ENCODE data around the gene SIPA1L3.

Gene SIPA1L3

DNA sequence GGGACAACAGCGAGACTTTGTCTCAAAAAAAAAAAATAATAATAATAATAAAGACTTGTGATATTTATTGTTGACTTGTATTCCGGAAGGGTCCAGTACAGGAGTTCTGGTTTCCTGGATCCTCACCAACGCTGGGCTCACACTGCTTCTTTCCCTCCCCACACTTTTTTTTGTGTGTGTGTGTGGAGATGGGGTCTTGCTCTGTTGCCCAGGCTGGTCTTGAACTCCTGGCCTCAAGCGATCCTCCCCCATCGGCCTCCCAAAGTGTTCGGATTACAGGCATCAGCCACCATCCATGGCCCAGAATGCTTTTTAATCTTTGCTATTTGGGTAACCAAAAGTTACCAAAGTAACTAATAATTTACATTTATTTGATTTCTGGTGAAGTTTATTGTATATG lies 39.1 kb downstream of the SIPA1L3 start:
- no peak for DNase-seq (ENCODE audit: low spot score)

DNA sequence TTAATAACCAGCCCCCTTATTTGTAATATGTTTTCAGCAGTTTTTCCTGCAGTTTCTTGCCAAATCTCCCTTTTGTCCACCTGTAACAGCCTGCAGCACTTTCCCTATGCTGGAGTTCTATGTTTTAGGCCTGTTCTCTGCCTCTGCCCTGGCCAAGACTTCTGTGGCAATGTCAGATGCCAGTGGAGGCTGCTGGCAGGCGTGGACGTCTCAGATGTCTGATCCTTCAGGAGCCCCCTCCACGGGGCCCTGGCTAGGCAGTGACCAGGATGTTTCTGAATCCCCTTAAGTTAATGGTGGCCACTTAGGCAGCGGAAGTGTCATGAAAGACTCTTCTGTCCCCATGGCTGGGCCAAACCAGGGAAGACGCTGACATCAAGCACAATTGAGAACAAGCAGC lies 40.8 kb downstream of the SIPA1L3 start:
- DNase-seq (ENCODE audit: low spot score), result no peak

DNA sequence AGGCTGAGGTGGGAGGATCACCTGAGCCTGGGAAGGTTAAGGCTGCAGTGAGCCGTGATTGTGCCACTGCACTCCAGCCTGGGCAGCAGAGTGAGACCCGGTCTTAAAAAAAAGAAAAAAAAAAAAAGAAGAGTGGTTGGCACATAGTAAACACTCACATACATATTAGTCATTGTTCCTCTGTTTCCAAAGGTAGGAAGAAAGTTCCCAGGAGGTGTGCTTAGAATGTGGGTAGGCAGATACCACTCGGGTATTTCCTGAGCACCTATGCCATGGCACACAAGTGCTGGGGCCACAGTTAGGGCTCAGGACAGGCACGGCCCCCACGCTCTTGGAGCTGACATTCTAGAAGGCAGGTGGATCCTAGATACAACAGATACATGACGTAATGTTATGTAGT lies 41.4 kb downstream of the SIPA1L3 start:
- no peak for DNase-seq (ENCODE audit: low spot score)

DNA sequence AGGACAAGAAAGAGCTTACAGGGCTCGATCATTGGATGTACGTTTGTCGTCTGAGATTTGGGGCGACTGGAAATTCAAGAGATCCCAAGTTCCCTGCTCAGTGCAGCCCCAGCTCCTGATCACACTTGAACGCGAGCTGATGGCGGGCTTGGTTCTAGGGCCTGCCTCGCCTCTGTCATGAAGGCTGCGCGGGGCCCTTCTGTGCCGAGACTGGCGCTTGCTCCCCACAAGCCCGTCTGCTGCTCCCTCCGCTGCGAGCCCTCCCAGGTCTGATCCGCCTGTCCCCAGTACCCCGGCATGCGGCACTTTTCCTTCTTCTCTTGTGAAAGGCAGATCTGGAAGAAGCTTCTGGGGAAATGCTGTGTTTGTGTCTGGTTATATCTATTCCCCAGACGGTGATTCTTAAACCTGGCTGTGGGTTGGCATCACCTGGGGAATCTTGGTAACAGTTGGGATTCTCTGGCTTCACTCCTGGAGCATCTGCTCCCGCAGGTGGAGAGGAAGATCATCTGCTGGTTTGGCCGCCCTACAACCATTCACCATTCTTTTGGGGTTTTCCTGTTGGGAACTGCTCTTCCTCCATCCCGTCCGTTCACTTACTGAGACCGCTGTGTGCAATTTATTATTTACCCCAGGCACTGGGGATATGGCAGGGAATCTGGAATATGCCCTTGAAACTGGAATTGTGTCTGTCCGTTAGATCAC lies 43.6 kb downstream of the SIPA1L3 start:
- peak; percentile 87 for DNase-seq (ENCODE audit: low spot score)

DNA sequence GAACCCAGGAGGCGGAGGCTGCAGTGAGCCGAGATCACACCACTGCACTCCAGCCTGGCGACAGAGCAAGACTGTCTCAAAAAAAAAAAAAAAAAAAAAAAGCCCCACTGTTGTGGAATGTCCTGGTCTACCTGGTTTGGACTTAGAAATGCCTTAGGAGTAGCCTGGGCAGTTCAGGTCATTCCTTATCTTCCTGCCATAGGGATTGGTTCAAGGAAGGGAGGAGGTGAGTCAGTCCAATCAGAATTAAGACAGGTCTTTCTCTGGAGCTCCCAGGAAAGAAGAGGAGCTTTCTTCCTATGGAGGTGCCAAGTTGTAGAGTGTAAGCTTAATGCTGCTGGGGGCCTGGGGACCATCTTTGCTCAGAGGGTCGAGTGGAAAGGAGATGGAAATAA lies 44.8 kb downstream of the SIPA1L3 start:
- no peak for DNase-seq (ENCODE audit: low spot score)

DNA sequence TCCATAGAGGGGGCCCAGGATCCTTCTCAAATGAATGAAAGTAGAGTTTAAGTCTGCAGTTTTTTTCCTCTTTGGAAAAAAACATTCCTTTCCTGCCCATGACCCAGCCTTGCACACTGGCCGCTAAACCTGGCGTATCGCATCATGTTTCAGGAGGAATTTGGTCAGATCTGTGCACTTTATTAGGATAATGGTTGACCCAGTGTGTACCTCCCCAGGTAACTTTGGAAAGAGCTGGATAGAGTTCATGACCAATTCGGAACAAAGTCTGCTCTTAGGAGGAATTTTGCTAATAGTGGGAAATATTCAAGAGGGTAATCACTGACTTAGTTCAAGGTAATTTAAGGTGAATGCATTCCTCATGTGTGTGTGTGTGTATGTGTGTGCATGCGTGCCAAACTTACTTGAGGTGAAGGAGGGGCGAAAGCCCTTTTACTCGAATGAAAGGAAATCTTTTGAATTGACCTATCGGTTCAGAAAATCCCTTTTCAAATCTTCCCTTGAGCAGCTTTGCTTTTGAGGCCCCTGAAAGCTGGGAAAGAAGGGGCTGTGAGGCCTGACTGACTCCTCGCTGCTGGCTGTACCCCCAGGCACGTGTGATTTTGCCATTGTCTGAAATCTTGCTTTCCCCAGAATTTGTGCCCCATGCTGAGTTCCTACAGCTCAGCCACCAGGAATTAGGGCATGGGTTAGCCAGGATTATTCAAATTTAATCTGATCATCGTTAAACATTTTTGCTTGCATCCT lies 46.3 kb downstream of the SIPA1L3 start:
- no peak for DNase-seq (ENCODE audit: low spot score)

DNA sequence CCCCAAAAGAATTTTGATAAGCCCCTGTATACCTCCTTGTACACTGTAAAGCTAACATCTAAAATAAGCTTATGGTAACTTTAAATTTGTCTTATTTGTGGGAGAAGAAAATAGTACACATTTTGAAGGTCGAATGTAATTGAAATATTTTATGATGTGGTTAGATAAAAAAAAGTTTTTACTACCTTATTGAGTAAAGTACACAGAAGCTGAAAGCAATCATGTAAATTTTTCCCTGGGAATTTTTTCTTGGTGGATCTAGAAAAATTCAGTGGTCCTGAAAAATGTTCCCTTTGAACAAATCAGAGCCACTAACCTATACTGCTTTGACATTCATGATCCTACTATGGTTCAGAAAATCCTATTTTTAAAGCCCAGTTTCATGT lies 46.9 kb downstream of the SIPA1L3 start:
- DNase-seq (ENCODE audit: low spot score), result no peak

DNA sequence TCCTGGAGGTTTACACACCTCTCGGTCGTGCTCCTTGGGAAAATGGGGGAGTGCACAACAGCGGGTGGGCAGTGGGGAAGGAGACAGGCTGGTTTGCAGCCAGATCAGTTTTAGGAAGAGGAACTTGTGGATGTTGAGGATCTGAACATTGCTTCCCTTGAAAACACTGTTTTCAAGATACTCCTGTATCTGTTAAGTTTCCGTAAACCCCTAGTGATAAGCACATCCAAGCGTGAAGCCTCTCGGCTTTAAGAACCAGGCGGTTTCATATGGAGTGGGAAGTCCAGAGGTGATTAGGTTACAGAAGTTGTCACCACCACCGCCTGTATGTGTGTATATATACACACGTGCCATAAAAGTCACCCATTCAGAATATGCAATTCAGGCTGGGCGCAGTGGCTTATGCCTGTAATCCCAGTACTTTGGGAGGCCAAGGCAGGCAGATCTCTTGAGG lies 47.4 kb downstream of the SIPA1L3 start:
- DNase-seq (ENCODE audit: low spot score), result no peak

DNA sequence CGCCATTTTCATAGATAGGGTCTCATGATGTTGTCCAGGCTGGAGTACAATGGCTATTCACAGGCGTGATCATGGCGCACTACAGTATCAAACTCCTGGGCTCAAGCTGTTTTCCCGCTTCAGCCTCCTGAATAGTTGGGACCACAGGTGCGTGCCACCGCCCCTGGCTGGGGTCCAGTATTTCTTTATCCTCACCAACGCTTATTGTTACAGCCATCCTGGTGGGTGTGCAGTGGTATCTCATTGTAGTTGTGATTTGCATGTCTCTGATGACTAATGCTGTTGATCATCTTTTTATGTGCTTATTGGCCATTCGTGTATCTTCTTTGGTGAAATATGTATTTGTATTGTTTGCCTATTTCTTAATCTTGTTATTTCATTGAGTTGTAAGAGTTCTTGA lies 49.0 kb downstream of the SIPA1L3 start:
- no peak for DNase-seq (ENCODE audit: low spot score)

DNA sequence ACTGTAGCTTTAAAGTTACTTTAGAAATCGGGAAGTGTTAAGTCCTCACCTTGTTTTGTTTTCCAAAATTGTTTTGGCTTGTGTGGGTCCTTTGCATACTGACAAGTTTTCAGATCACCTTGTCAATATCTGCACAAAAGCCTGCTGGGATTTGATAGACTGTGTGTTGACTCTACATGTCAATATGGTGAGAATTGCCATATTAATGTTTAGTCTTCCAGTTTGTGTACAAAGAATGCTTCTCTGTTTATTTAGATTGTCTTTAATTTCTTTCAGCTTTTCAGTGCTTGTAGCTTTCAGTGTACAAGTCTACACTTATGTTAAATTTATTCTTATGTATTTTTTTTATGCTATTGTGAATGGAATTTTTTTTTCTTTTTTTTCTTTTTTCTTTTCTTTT lies 50.2 kb downstream of the SIPA1L3 start:
- DNase-seq (ENCODE audit: low spot score), result no peak

DNA sequence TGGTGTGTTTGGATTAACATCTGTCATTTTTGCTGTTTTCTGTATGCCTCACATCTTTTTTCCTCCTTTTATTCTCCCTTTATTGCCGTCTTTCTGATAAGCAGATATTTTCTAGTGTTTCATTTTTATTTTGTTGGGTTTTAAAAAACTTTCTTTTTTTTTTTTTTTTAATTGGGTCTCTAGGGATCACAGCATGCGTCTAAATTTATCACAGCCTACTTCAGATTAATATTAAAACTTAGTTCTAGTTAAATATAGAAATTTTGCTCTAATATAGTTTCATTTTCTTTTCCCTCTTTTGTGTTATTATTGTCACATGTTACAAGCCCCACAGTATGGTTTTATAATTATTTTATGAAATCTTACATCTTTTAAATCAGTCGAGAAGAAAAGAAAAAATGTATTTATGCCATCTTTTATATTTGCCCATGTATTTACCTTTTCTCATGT lies 52.7 kb downstream of the SIPA1L3 start:
- DNase-seq (ENCODE audit: low spot score), result no peak

DNA sequence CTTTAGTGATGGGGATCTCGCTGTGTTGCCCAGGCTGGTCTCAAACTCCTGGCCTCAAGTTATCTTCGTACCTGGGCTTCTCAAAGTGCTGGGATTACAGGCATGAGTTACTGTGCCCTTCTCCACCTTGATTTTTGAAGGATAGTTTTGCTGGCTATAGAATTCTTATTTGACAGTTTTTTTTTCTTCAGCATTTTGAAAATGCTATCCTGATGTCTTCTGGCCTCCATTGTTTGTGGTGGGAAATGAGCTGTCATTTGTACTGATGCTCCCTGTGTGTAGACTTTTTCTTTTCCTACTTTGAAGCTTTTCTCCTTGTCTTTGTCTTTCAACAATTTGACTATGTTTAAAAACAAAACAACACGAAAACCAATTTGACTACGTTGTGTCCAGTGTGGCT lies 54.2 kb downstream of the SIPA1L3 start:
- no peak for DNase-seq (ENCODE audit: low spot score)

DNA sequence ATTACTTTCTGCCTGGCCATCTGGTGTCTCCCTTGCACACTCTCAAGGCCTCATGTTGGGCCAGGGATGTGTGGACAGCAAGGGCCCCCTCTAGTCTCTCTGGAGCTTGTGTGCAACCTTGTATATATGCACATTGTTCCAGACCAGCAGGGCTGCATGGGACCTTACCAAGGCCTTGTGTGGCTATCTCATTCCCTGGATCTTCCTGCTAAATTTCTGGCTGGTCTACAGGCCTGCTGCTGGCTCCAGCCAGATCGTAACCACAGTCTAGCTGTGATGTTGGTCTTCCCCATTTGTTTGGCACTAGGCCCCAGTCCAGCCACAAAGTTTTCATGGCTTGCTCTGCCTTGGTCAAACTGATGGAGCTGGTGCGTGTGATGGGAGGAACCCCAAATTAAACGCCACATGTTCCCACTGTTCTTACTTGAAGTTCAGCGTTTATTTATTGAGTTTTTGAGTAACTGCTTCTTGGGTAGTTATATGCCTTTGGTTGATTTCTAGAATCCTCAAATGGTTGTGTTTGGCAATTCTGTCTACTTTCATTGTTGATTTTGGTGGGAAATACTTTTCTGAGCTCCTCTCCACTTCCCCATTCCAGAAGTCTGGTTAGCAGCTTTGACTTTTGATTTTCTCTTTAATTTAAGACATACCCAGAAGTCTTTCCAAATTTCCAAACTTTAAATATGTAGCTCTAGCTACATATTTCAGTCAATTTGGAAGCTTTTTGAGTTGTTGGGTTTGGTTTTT lies 56.4 kb downstream of the SIPA1L3 start:
- no peak for DNase-seq (ENCODE audit: low spot score)

DNA sequence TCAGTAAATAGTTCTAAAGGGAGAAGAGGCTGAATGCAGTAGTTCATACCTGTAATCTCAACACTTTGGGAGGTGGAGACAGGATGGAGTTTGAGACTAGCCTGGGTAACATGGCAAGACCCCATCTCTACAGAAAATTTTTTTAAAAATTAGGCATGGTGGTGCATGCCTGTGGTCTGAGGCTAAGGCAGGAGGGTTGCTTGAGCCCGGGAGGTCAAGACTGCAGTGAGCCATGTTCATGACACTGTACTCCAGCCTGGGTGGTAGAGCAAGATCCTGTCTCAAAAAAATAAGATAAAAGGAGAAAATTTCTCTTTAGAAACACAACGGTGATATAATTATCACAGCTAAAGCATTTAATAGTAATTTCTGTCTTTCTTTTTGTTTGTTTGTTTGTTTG lies 57.1 kb downstream of the SIPA1L3 start:
- DNase-seq (ENCODE audit: low spot score), result no peak

DNA sequence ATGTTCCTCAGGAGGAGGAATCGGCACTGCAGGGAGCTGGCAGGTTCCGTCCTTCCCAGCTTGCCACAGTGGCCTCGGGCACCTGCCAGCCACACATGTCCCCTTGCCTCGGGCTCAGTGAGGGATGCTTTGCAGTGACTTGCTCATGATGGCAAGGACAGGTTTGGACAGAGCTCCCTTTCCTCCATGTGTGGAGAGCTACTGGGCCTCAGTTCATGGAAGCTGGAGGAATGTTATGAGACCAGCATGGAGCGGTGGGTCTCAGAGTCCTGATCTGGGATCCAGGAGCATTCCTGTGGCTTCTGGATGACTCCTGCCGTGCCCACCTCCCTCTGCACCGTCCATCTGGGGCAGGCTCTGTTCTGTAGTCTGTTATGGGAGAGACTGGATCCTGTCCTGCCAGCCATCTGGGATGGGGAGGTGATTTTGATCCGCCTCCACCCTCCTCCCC lies 59.2 kb downstream of the SIPA1L3 start:
- DNase-seq (ENCODE audit: low spot score), result peak; percentile 88

DNA sequence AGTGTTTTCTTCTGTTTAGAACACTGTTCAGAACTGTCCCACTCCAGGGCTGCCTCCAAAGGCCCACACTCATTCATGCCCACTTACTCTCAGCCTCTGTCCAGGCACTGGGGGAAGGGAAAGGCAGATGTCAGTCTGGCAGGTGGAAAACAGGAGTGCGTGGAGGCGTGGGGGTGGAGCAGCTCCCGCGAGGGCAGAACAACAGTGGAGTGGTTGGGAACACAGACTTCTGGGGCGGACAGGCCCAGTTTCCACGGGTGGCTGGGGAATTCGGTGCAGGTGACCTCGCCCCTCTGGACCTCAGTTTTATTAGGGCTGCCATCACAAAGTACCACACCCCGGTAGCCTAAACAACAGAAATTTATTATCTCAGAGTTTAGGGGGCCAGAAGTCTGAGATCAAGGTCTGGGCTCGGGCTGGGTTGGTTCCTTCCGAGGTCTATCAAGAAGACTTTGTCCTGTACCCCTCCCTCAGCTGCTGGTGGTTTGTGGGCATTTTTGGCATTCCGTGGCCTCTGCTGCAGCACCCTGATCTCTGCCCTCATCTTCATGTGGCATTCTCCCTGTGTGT lies 59.7 kb downstream of the SIPA1L3 start:
- no peak for DNase-seq (ENCODE audit: low spot score)

DNA sequence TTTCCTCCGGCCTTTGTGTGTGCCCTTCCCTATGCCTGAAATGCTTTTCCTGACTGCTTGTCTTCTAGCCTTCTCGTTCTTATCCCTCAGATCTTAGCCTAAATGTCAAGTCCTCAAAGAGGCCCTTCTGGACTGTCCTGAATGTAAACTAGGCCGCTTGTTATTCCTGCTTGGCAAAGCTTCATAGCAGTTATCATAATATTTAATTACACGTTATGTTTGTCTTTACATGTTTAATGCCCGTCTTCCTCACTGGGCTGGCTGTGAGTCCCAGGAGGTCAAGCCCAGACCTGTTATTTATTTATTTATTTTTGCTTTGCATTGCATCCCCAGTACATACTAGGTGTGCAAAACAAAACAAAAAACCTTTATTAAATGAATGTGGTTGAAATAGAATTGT lies 62.7 kb downstream of the SIPA1L3 start:
- no peak for DNase-seq (ENCODE audit: low spot score)

DNA sequence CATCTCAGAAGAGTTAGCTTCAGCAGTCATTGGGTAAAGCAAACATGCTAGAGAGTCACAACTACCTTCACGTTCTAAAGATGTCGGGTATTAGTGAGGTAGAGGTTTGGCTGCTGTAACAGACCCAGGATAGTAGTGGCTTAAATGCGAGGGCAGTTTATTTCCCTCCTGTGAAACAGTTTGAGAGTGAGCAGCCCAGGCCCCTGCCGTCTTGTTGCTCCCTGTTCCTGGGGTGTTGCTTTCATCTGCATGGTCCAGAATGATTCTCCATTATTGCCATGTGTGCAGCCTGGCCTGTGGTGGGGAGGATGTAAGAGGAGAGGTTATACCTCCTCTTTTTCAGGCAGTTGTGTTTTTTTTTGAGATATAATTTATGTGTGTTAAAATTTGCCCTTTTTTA lies 63.7 kb downstream of the SIPA1L3 start:
- DNase-seq (ENCODE audit: low spot score), result no peak

DNA sequence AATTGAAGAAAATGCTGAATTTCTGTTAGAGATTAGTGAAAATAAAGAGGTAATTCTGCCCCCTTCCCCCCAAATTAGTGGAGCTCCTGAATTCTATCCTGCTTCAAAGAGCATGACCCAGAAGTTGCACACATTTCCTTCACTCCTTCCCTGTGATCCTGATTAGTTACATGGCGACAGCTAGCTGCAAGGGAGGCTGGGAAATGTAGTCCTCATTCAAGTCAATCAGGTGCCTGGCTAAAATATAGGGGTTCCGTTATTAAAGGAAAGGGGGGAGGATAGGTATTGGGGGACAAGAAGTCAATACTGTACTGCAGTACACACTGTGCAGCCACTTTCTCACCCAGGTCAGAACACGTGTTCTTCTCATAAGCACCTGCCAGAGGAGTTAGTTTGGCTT lies 65.8 kb downstream of the SIPA1L3 start:
- DNase-seq (ENCODE audit: low spot score), result no peak

DNA sequence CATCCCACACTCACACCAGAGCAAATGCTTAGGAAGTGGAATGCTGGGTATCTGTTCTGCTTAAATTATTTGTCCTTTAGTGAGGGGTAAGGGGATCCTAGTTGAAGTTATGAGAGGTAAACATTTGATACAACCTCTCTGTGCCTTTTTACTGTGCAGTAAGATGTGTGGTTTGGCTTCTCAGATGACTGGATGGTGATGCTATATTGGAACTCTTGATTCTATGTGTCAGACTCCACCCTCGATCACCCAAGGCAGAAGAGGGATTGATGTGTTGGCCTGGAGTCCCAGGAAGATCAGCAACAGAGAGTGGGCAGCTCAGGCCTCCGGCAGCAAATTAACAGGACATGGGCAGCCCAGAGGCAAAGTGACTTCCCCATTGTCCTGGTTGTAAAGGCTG lies 66.7 kb downstream of the SIPA1L3 start:
- DNase-seq (ENCODE audit: low spot score), result no peak

DNA sequence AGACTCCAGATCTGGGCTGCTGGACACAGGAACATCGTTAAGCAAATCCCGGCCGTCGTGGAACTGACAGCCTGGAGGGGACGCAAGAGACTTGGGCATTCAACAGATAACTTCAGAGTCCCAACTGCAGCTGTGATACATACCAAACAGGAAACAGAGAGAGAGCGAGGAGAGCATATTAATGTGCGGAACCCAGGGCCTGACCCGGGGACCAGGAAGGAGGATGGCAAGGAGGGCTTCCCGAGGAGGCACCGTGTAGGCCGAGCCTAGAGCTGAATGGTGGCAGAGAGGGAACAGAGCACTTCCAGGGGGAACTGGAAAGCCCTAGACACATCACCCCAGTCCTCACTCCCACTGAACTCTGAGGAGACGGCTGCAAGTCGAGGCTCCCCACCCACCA lies 68.1 kb downstream of the SIPA1L3 start:
- no peak for DNase-seq (ENCODE audit: low spot score)
